NCI-H1930 (cell line): ENCODE data around the gene CPA3.

Experiments
- DNase-seq, 2 experiments: peaks; one replicate each; lab custom pipeline; 2025; lab: John Stamatoyannopoulos, UW

The CPA3 gene

GRCh38 chr3:148922467-148922866 lies 57.4 kb downstream of the CPA3 start:
- no peak for DNase-seq

- DNase-seq: no peak
Observed at GRCh38 chr3:148923592-148923991, 58.5 kb downstream of the CPA3 start.

GRCh38 chr3:148924562-148924961 lies 59.5 kb downstream of the CPA3 start:
- no peak for DNase-seq

GRCh38 chr3:148925845-148926244 lies 60.7 kb downstream of the CPA3 start:
- no peak for DNase-seq

GRCh38 chr3:148930752-148931151 lies 65.7 kb downstream of the CPA3 start:
- no peak for DNase-seq

GRCh38 chr3:148931574-148931973 lies 66.5 kb downstream of the CPA3 start:
- no peak for DNase-seq

GRCh38 chr3:148932972-148933371 lies 67.9 kb downstream of the CPA3 start:
- DNase-seq: no peak

- no peak for DNase-seq
Observed at GRCh38 chr3:148937467-148938255, 72.6 kb downstream of the CPA3 start.

- no peak for DNase-seq
Observed at GRCh38 chr3:148938306-148938705, 73.2 kb downstream of the CPA3 start.

GRCh38 chr3:148938936-148939335 lies 73.8 kb downstream of the CPA3 start:
- no peak for DNase-seq

- DNase-seq: no peak
Observed at GRCh38 chr3:148940983-148941382, 75.9 kb downstream of the CPA3 start.

GRCh38 chr3:148943506-148944205 lies 78.6 kb downstream of the CPA3 start:
- peak; percentile 9 to 62 for DNase-seq

GRCh38 chr3:148945116-148945515 lies 80.0 kb downstream of the CPA3 start:
- no peak for DNase-seq
